ENCODE data around the gene EPB41L3. TPM values are rescaled to one million over a fixed set of nuclear protein-coding genes. Genes with fewer than 3 reads are reported as not detected.

EPB41L3 gene
- not detected in 2 replicates for total RNA-seq (2013; cell fraction: nucleolus; rRNA removed)
- total RNA-seq (2014; rRNA removed) (not detected in 2 replicates), total RNA-seq (2014; rRNA removed; fragmentation: Illumina TruSeq; extraction: Trizol) (not detected in 2 replicates), total RNA-seq (2021) (0.21 and 0.69 TPM in 2 replicates), polyA plus RNA-seq (2011; rRNA removed) (0.07 and 0.11 TPM in 2 replicates), polyA plus RNA-seq (2014; fragmentation: Illumina TruSeq; extraction: Trizol) (not detected in 2 replicates), polyA plus RNA-seq (2014; fragmentation: Nextera tagmentation; extraction: Ambion mirVana) (not detected), polyA plus RNA-seq (2014; rRNA removed) (not detected in 2 replicates), polyA plus RNA-seq (2016; fragmentation: Nextera tagmentation; extraction: Ambion mirVana) (under 1 TPM; 0.20 to 0.25 TPM), polyA minus RNA-seq (2011; rRNA and poly(A)+ RNA removed) (0.22 and 0.31 TPM in 2 replicates), Bru-seq, nascent RNA (percentile 0 among the genes with signal in this experiment), BruChase-seq, experiment 1, labeled RNA remaining after a 6-hour chase (percentile 1 among the genes with signal in this experiment), BruChase-seq, experiment 2, labeled RNA remaining after a 2-hour chase (not detected)
- 0.05 TPM for polyA plus RNA-seq (2011; ENCODE audit: low read depth)
- polyA plus RNA-seq (2011; cell fraction: cytosol; rRNA removed) = 0.04 and 0.17 TPM in 2 replicates
- 0.09 and 0.30 TPM in 2 replicates for polyA plus RNA-seq (2011; cell fraction: nucleus; rRNA removed)
- 0.22 TPM in 1 of 2 replicates, not detected in the other for polyA plus RNA-seq (2012)
- not detected in 2 replicates for polyA minus RNA-seq (2011; cell fraction: cytosol; rRNA and poly(A)+ RNA removed)
- polyA minus RNA-seq (2011; cell fraction: nucleus; rRNA and poly(A)+ RNA removed) = 0.10 TPM in 1 of 2 replicates, not detected in the other
- long read RNA-seq, experiment 1 = 0 reads
- long read RNA-seq, experiment 2, partial matches to known transcripts = 1 of 2 reads
- long read RNA-seq, experiment 2, other reads (novel, unspliced or antisense) = 1 of 2 reads

DNA sequence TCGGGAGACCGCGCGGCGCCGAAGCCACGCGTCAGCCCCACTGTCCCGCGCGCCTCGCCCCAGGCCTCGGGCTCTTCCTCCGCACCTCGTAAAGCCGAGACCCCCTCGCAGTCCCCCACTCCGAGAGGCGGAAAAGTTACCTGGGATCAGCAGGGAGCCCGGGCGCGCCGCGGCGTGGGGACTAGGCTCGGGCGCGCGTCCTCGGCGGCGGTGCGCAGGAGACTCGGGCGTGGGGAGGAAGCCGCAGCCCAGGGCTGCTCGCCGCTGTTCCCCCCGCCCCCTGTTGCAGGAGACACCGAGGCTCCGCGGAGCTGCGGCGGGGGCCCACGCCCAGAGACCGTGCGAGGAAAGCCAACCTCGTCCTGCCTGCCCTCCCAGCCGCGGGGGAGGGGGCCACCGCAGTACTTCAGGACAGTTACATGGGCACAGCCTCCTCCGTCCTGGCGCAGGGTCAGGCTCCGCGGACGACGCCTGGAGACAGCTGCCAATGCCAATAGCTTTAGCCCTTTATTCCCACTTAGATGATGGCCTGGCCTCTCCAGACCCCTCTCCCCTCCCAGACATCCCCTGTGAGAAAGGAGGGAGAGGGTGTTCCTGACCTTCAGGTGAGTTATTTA lies at the start of gene EPB41L3:
EPB41L3 (minus strand) TSS at position 225 of the 617 bp plus-strand sequence. CDS start 54,814 bp downstream, outside the sequence.
- peaks cover 0 to 5% of the 10 kb centered on the region in 2 experiments; a peak in 2 of 4 replicates for H3K27me3 ChIP-seq (replicated peaks in 1 of 2; ENCODE audit: control insufficient read depth in 2 of 2, insufficient read depth in 2 of 2, low read length in 1 of 2)
- ChIA-PET SMC1A (ENCODE audit: uncharacterized antibody, unreplicated experiment) (no interaction called here), RAD21 (ENCODE audit: unreplicated experiment) (no interaction called here), POLR2A (no interaction called here), CTCF (no interaction called here)
- H3K9ac ChIP-seq (ENCODE audit: control insufficient read depth, insufficient read depth, low read length) = no peak within 1 kb of the TSS
- intact Hi-C loops (cut with micrococcal nuclease; ENCODE audit: unreplicated experiment) = loop anchor here (5.0 kb wide), 1 partner anchor 472 kb away; no protein-coding TSS in a partner anchor
- H3K36me3 ChIP-seq (ENCODE audit: control insufficient read depth in 2 of 2, insufficient read depth in 2 of 2, low read length in 1 of 2) = no peaks in the 10 kb centered on the region
- WGBS (ENCODE audit: insufficient coverage, insufficient replicate concordance, low lambda C conversion rate, missing lambda C conversion rate) = 16% methylated on average over 23 of the region's 57 CpGs
- BruUV-seq (replicated peaks) = no TSS peak
- FAIRE-seq = no peak
- H3K79me2 ChIP-seq (ENCODE audit: control insufficient read depth, insufficient read depth, low read length) = no peaks in the 10 kb centered on the region
- H3K27ac ChIP-seq (ENCODE audit: control insufficient read depth, insufficient read depth) = no peak within 1 kb of the TSS
- no peak within 1 kb of the TSS for H3K4me2 ChIP-seq (ENCODE audit: control insufficient read depth, insufficient read depth)
- H3K4me1 ChIP-seq (ENCODE audit: control insufficient read depth, insufficient read depth, low read length) = no peaks in the 10 kb centered on the region
- no peak within 1 kb of the TSS for H2AFZ ChIP-seq (ENCODE audit: control insufficient read depth, low read depth, low read length)
- H3K4me3 ChIP-seq = no peak within 1 kb of the TSS
- DNase-seq (ENCODE audit: low read depth, low spot score) = no peak
- in situ Hi-C loops (cut with MboI) = no loop called here
- no peaks in the 10 kb centered on the region for H4K20me1 ChIP-seq (ENCODE audit: control insufficient read depth, insufficient read depth)
- no peak for ATAC-seq
- no peaks in the 10 kb centered on the region for H3K9me3 ChIP-seq (replicated peaks; ENCODE audit: control insufficient read depth, insufficient read depth, low read length)
- TF ChIP-seq, protein P1, sequence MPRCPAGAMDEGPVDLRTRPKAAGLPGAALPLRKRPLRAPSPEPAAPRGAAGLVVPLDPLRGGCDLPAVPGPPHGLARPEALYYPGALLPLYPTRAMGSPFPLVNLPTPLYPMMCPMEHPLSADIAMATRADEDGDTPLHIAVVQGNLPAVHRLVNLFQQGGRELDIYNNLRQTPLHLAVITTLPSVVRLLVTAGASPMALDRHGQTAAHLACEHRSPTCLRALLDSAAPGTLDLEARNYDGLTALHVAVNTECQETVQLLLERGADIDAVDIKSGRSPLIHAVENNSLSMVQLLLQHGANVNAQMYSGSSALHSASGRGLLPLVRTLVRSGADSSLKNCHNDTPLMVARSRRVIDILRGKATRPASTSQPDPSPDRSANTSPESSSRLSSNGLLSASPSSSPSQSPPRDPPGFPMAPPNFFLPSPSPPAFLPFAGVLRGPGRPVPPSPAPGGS (IDR thresholded peaks at IDR 0.05; ENCODE audit: borderline replicate concordance, insufficient read depth, low read depth, low read length, poor library complexity, severe bottlenecking) = no peak
- TF ChIP-seq, protein P2, sequence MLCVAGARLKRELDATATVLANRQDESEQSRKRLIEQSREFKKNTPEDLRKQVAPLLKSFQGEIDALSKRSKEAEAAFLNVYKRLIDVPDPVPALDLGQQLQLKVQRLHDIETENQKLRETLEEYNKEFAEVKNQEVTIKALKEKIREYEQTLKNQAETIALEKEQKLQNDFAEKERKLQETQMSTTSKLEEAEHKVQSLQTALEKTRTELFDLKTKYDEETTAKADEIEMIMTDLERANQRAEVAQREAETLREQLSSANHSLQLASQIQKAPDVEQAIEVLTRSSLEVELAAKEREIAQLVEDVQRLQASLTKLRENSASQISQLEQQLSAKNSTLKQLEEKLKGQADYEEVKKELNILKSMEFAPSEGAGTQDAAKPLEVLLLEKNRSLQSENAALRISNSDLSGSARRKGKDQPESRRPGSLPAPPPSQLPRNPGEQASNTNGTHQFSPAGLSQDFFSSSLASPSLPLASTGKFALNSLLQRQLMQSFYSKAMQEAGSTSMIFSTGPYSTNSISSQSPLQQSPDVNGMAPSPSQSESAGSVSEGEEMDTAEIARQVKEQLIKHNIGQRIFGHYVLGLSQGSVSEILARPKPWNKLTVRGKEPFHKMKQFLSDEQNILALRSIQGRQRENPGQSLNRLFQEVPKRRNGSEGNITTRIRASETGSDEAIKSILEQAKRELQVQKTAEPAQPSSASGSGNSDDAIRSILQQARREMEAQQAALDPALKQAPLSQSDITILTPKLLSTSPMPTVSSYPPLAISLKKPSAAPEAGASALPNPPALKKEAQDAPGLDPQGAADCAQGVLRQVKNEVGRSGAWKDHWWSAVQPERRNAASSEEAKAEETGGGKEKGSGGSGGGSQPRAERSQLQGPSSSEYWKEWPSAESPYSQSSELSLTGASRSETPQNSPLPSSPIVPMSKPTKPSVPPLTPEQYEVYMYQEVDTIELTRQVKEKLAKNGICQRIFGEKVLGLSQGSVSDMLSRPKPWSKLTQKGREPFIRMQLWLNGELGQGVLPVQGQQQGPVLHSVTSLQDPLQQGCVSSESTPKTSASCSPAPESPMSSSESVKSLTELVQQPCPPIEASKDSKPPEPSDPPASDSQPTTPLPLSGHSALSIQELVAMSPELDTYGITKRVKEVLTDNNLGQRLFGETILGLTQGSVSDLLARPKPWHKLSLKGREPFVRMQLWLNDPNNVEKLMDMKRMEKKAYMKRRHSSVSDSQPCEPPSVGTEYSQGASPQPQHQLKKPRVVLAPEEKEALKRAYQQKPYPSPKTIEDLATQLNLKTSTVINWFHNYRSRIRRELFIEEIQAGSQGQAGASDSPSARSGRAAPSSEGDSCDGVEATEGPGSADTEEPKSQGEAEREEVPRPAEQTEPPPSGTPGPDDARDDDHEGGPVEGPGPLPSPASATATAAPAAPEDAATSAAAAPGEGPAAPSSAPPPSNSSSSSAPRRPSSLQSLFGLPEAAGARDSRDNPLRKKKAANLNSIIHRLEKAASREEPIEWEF (IDR thresholded peaks at IDR 0.05; ENCODE audit: insufficient replicate concordance, low read depth, low read length) = no peak
- TF ChIP-seq EP300 (IDR thresholded peaks at IDR 0.05; ENCODE audit: borderline replicate concordance in 1 of 2, control insufficient read depth in 1 of 2, low read depth in 2 of 2, low read length in 2 of 2) = no peak
- TF ChIP-seq, protein P3, sequence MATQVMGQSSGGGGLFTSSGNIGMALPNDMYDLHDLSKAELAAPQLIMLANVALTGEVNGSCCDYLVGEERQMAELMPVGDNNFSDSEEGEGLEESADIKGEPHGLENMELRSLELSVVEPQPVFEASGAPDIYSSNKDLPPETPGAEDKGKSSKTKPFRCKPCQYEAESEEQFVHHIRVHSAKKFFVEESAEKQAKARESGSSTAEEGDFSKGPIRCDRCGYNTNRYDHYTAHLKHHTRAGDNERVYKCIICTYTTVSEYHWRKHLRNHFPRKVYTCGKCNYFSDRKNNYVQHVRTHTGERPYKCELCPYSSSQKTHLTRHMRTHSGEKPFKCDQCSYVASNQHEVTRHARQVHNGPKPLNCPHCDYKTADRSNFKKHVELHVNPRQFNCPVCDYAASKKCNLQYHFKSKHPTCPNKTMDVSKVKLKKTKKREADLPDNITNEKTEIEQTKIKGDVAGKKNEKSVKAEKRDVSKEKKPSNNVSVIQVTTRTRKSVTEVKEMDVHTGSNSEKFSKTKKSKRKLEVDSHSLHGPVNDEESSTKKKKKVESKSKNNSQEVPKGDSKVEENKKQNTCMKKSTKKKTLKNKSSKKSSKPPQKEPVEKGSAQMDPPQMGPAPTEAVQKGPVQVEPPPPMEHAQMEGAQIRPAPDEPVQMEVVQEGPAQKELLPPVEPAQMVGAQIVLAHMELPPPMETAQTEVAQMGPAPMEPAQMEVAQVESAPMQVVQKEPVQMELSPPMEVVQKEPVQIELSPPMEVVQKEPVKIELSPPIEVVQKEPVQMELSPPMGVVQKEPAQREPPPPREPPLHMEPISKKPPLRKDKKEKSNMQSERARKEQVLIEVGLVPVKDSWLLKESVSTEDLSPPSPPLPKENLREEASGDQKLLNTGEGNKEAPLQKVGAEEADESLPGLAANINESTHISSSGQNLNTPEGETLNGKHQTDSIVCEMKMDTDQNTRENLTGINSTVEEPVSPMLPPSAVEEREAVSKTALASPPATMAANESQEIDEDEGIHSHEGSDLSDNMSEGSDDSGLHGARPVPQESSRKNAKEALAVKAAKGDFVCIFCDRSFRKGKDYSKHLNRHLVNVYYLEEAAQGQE (IDR thresholded peaks at IDR 0.05; ENCODE audit: low read depth, low read length) = no peak
- TF ChIP-seq ETV6 (conservative IDR thresholded peaks at IDR 0.05 in 1 of 2, IDR thresholded peaks at IDR 0.05 in 1 of 2; ENCODE audit: borderline replicate concordance in 1 of 2, low read depth in 1 of 2) = no peak
- TF ChIP-seq DPF2 (IDR thresholded peaks at IDR 0.05) = no peak

Data from GM12878 (cell line).